ENCODE data around the gene RALGPS2.

DNA sequence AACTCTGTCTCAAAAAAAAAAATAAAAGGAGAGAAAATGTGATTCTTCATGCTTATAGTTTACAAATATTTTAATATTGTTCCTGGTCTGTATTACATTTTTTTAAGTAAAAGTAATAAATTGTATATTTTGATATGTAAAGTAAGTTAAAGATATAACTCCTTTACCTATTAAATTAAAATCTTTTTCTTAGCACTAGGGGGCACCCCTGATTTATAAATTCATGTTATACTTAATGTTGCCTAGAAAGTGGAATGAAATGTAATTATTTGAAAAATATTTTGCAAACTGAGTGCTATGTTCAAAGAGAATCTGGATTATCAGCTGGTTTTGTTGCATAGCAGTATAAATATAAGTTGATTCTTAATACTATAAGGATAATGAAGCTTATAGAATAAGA, 49.2 kb downstream of the RALGPS2 start:
- TF ChIP-seq, protein P1, sequence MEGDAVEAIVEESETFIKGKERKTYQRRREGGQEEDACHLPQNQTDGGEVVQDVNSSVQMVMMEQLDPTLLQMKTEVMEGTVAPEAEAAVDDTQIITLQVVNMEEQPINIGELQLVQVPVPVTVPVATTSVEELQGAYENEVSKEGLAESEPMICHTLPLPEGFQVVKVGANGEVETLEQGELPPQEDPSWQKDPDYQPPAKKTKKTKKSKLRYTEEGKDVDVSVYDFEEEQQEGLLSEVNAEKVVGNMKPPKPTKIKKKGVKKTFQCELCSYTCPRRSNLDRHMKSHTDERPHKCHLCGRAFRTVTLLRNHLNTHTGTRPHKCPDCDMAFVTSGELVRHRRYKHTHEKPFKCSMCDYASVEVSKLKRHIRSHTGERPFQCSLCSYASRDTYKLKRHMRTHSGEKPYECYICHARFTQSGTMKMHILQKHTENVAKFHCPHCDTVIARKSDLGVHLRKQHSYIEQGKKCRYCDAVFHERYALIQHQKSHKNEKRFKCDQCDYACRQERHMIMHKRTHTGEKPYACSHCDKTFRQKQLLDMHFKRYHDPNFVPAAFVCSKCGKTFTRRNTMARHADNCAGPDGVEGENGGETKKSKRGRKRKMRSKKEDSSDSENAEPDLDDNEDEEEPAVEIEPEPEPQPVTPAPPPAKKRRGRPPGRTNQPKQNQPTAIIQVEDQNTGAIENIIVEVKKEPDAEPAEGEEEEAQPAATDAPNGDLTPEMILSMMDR (IDR thresholded peaks at IDR 0.05): peak in 2 of 7 experiments; percentile 25 to 37
- no peak for TF ChIP-seq POLR2A (IDR thresholded peaks at IDR 0.05)
- no peak for TF ChIP-seq POLR2AphosphoS5 (IDR thresholded peaks at IDR 0.05)
